Measurements from ENCODE around the gene PPP1R12B.

DNA sequence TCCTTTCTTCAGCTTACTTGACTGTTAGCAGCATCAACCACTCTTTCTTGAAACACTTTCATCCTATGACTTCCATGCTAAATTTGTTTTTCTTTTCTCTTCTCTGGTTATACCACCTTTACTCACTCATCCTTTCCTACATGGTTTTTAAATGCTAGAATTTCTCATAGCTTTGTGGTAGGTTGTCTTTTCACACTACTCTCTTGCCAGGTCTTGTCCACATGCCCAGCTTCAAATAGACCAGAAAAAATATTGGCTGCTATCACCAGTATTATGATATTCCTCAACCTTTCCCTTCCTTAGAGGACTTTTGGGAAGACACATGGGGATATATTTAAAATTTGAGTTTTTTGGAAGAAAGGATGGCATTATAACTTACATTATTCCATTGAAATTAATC is 48.8 kb downstream of the PPP1R12B start:
- TF ChIP-seq, protein P1, sequence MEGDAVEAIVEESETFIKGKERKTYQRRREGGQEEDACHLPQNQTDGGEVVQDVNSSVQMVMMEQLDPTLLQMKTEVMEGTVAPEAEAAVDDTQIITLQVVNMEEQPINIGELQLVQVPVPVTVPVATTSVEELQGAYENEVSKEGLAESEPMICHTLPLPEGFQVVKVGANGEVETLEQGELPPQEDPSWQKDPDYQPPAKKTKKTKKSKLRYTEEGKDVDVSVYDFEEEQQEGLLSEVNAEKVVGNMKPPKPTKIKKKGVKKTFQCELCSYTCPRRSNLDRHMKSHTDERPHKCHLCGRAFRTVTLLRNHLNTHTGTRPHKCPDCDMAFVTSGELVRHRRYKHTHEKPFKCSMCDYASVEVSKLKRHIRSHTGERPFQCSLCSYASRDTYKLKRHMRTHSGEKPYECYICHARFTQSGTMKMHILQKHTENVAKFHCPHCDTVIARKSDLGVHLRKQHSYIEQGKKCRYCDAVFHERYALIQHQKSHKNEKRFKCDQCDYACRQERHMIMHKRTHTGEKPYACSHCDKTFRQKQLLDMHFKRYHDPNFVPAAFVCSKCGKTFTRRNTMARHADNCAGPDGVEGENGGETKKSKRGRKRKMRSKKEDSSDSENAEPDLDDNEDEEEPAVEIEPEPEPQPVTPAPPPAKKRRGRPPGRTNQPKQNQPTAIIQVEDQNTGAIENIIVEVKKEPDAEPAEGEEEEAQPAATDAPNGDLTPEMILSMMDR (conservative IDR thresholded peaks at IDR 0.05; ENCODE audit: low read depth, low read length): no peak
- TF ChIP-seq EZH2 (IDR thresholded peaks at IDR 0.05; ENCODE audit: borderline replicate concordance, low read depth, low read length, poor library complexity, severe bottlenecking): no peak

Data from A673 (cell line).